GM13976 (cell line): Measurements from ENCODE around the gene LDB1.

Source experiments
- DNase-seq: peaks from one replicate; pipeline ENCODE4 v3.0.0; 2012; ENCODE audit warnings: low spot score
- CTCF ChIP-seq: IDR thresholded peaks from 2 replicates; pipeline ENCODE4 v1.5.1; 2012; ENCODE audit warnings: borderline replicate concordance, mild to moderate bottlenecking; ENCODE audit not compliant: insufficient read depth; ENCODE audit errors: extremely low read depth, missing control alignments, control extremely low read depth
- in situ Hi-C: fragments of 300-500 bp; cut with MboI; formaldehyde crosslinking; loops from one replicate; pipeline ENCODE4 v1.12.0; 2022; ENCODE audit warnings: low sequenced_read_pairs, mixed read lengths, inconsistent platforms; ENCODE audit not compliant: unreplicated experiment

The LDB1 gene

GRCh38 chr10:102101152-102101551, 19.0 kb downstream of the LDB1 start:
- DNase-seq = no peak
- no peak for TF ChIP-seq CTCF
- in situ Hi-C loops = no loop called here

GRCh38 chr10:102096449-102096848, 23.7 kb downstream of the LDB1 start:
- in situ Hi-C loops = no loop called here
- DNase-seq = no peak
- TF ChIP-seq CTCF = no peak

- in situ Hi-C loops = no loop called here
Observed at GRCh38 chr10:102090772-102091171, 29.4 kb downstream of the LDB1 start.

GRCh38 chr10:102086196-102086595, 34.0 kb downstream of the LDB1 start:
- TF ChIP-seq CTCF = no peak
- in situ Hi-C loops = no loop called here
- no peak for DNase-seq

More at GRCh38 chr10:102090772-102091171, 29.4 kb downstream of the LDB1 start:
- TF ChIP-seq CTCF = no peak
- no peak for DNase-seq

GRCh38 chr10:102085336-102085735, 34.8 kb downstream of the LDB1 start:
- TF ChIP-seq CTCF = no peak
- in situ Hi-C loops = no loop called here
- no peak for DNase-seq

GRCh38 chr10:102083541-102083940, 36.6 kb downstream of the LDB1 start:
- no peak for TF ChIP-seq CTCF
- in situ Hi-C loops = no loop called here
- DNase-seq = no peak
